ENCODE measurements around the gene APBB2.

- TF ChIP-seq, protein P1, sequence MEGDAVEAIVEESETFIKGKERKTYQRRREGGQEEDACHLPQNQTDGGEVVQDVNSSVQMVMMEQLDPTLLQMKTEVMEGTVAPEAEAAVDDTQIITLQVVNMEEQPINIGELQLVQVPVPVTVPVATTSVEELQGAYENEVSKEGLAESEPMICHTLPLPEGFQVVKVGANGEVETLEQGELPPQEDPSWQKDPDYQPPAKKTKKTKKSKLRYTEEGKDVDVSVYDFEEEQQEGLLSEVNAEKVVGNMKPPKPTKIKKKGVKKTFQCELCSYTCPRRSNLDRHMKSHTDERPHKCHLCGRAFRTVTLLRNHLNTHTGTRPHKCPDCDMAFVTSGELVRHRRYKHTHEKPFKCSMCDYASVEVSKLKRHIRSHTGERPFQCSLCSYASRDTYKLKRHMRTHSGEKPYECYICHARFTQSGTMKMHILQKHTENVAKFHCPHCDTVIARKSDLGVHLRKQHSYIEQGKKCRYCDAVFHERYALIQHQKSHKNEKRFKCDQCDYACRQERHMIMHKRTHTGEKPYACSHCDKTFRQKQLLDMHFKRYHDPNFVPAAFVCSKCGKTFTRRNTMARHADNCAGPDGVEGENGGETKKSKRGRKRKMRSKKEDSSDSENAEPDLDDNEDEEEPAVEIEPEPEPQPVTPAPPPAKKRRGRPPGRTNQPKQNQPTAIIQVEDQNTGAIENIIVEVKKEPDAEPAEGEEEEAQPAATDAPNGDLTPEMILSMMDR (IDR thresholded peaks at IDR 0.05): no peak
- no peak for TF ChIP-seq POLR2A (IDR thresholded peaks at IDR 0.05)
Observed at GRCh38 chr4:40910706-40911105, 303.6 kb downstream of the APBB2 start.
